ENCODE data around the gene PLS1.
A peak's percentile ranks its signal among the peaks of the same experiment; 100 is the strongest.
"Not testable (repeated sequence)": the region's sequence is repeated elsewhere in the genome, so short reads cannot be mapped to it uniquely, and the experiment has no call there.

Gene PLS1

DNA sequence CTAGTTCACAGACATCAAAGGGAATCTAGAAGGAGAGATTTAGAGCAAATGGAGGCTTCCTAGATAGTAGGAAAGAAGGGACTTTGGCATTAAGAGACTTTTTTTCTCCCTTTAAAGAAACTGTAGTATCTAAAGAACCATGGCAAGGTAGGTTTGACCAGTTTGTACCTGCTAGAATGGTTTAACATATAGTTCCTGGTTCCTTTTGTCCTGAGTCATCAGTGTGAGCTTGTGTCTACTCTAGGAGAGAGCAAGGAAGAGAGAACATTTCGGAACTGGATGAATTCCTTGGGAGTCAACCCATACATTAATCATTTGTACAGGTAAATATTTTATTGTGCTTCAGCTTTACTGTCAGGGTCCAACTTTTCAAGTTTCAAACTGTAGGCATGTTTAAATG, 98.0 kb downstream of the PLS1 start:
- DNase-seq (ENCODE audit: low spot score), result no peak

DNA sequence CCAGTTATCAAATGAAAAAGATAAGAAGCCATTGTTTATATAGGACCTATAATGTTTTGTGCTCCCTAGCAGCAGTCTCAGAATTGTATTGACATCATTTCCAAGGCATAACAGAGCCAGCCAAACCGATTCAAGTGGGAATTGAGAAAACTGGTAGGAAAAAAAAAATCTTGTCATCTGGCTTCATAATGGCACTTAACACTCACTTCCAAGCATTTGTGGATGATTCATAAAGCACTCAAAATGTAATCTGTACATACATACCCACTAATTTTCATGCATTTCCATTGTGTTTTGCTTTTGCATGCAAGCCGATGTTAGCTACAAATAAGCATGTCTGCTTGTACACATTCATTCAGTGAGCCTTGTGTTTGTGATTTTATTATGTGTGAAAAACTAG, 109.0 kb downstream of the PLS1 start:
- peak; percentile 1 for DNase-seq (ENCODE audit: low spot score)

DNA sequence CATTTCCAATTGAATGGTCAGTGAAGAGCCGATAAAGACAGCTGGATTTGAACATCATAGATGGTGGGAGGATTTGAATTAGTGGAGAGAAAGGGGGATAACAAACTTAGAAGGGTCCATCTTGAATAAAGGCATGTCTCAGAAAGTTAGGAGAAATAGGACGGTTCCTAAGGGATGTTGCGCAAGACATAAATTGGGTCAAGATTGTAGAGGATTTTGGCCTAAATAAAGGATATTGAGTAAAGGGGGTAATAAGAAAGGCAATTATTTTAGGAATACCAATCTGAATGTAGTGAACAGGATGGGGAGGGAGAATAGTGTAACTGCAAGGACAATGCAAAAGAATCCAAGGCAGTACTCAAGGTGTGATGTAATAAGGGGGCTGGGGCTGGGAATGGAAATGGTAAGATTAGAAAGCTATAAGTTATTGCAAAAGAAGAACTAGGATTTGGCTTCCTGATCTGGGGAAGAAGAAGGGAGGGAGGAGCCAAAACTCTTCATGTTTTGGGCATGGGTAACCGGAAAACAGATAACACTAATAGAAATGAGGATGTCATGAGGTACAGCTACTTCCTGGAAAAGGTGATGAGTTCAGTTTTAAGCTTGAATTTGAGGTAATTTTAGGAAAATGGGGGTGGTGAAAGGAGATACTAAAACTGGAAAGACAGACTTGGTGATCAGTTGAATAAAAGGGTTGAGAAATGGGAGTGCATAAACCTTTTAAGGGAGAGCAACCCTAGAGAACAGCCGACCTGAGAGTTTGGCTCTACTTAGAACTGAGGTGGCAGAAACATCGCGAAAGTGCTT, 110.3 kb downstream of the PLS1 start:
- DNase-seq (ENCODE audit: low spot score), result no peak

DNA sequence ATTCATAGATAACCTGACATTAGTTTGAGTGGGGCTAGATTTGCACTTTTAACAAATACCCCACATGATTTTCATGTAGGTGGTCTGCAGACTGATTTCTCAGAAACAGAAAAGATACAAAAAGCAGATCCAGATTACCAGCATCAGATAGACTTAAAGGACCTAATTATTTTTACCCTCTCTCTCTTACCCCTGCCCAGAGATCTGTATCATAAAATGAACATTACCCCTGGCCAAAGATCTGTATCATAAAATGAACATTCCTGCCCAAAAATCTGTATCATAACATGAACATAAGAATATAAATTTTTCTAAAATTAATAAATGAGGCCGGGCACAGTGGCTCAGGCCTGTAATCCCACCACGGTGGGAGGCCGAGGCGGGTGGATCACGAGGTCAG, 113.0 kb downstream of the PLS1 start:
- no peak for DNase-seq (ENCODE audit: low spot score)

DNA sequence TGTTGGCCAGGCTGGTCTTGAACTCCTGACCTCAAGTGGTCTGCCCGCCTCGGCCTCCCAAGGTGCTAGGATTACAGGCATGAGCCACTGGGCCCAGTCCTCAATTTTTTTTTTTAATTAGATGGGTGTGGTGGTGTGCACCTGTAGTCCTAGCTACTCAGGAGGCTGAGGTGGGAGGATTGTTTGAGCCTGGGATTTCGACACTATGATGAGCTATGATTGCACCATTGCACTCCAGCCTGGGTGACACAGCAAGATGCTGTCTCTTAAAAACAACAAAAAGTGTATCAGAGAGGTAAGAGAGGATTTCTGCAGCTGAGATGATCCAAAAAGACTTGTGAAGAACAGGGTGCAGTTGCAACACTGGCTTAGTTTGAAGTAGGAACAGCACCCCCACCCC, 118.7 kb downstream of the PLS1 start:
- DNase-seq (ENCODE audit: low spot score), result not testable (repeated sequence)

DNA sequence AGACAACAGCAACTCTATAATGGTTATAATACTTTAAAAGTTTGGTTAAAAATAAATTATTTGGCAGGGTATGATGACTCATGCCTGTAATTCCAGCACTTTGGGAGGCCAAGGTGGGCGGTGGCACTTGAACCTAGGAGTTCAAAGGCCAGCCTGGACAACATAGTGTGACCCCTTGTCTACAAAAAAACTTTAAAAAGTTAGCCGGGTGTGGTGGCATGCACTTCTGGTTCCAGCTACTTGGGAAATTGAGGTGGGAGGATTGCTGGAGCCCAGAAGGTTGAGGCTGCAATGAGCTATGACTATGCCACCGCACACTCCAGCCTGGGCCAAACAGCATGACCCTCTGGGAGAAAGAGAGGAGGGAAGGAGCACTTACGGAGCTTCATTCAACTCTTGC, 119.9 kb downstream of the PLS1 start:
- no peak for DNase-seq (ENCODE audit: low spot score)

DNA sequence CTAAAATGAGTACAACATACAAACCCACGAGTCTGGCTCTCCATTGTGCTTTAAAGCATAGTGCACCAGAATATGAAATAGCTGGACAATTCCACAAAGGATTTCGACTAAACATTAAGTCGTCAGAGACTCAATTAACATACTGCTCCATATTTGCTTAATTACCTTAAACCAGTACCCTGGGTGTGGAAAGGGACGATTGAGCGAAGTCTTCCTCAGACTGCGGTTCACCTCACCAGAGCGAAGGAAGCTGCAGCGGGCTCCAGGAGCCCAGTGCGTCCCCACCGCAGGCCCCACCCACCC, 127.4 kb downstream of the PLS1 start:
- DNase-seq (ENCODE audit: low spot score), result no peak

DNA sequence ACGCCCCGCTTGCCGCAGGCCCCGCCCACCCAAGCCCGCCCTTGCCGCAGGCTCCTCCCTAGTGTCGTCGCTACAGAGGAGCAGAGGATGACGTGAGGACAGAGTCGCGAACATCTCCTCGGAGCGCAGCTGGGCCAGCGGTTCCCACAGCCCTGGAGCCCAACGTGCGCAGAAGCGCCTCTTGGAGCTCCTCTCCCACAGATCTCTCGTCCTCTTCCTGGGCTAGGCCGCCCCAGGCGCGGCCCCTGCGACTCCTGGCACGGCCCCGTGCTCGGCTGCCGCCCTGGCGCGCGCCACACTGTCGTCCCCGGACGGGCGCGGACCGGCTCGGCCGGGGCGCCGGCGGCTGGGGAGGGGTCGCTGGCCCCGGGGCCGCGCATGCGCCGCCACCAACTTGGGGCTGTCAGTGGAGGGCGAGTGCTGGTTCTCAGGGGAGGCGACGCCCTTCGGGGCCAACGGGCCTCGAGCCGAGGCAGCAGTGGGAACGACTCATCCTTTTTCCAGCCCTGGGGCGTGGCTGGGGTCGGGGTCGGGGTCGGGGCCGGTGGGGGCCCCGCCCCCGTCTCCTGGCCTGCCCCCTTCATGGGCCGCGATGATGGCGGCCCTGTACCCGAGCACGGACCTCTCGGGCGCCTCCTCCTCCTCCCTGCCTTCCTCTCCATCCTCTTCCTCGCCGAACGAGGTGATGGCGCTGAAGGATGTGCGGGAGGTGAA, 127.9 kb downstream of the PLS1 start, which contains the start of gene TRPC1:
Gene TRPC1 (plus strand): TSS at position 67 of the 714 bp plus-strand sequence. CDS start 526 bp downstream, at position 593.
- DNase-seq (ENCODE audit: low spot score), result peak; percentile 74

DNA sequence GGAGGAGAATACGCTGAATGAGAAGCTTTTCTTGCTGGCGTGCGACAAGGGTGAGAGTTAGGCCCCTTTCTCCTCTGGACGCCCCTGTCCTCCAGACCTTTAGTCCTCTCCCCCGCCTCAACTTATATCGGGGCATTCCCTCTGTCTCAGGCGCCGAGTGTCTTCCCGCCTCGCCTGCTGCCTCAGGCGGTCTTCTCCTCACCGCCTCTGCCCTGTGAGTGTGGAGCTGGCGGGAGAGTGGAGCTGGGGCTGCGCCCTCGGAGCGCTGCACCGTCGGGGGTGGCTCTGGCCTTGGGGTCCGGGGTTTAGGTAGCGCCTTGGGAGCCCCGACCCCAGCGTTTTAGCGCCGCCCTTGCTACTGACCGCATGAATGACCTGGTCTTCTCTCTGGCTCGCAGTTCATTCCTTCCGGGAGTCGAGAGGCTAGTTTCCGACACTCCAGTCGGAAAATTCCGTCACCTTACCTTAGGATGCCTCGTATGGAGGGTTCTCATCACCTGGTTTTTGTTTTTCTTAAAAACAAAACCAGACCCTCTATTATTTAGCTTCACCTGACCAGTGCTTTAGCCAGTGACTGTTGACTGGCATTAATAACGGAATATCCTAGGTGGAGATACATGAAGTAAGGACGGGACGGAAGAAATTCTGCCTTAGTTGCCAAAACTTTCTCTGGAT, 128.6 kb downstream of the PLS1 start:
- DNase-seq (ENCODE audit: low spot score), result no peak

DNA sequence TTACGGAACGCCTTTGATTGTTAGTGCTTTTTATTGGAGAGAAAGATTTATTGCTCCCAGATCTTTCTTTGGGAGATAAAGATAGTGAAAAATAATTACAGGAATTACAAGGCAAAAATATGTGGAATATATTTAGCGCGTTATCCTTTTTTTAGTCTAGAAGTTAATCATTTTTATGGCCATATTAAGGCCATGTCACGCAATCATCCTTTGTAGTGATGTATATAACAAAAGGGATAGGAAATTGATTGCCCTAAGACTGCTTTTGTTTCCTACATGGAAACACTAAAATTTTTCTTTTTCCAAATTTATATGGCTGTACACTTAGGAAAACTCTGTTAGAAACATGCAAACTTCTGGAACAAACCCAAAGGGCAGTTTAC, 129.2 kb downstream of the PLS1 start:
- no peak for DNase-seq (ENCODE audit: low spot score)

DNA sequence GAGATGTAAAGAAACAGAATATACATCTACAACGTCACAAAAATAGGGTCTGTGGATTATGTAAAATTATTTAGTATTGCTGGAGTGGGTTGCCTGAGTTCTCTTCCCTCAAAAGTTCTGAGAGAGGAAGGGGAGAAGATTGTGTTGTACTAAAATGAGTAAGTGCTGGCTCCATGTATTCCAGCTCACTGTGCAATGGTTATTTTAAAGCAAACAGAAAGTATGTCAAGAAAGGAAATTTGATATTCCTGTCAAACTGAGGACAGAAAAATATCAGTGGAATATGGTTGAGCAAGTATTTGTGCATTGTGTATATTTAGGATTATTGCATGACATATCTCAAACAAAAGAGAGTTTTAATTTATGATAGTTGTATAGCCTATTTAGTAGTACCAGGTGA, 129.8 kb downstream of the PLS1 start:
- DNase-seq (ENCODE audit: low spot score), result no peak

DNA sequence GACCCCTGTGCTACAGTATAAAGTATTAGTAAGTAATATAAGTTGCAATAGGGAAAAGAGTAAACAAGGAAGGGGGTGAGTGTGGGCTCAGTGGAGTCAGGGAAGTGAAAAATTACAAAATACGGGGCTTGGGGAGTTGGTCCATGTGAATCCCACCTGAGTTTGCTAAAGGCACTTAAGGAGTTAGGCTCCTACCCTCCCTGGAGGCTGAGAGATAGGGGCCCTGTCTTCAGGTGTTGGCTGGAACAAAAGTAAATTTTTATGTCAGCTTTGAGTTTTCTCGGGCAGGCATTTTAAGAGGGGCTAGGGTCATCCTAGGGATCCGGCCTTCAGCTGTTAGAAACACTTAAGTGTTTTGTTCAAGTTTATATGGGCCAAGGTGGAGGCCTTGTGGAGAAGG, 135.9 kb downstream of the PLS1 start:
- no peak for DNase-seq (ENCODE audit: low spot score)

DNA sequence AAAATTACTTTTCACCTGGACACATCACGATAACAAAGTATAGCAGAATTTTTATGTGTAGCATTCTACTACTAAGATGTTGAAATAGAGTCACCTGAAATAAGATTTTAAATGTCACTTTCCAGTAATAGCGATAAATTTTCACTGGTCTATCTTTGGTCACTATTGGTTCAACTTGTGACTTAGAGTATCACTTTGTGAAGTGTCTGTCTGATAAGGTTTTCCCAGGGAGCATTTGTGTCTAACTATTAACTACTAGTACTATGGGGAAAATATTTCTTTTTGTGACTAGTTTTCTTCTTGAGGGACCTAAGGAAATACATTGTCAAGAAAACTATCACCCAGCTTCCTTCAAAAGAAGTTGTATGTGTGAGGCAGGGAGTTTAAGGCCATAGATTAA, 138.6 kb downstream of the PLS1 start:
- no peak for DNase-seq (ENCODE audit: low spot score)

DNA sequence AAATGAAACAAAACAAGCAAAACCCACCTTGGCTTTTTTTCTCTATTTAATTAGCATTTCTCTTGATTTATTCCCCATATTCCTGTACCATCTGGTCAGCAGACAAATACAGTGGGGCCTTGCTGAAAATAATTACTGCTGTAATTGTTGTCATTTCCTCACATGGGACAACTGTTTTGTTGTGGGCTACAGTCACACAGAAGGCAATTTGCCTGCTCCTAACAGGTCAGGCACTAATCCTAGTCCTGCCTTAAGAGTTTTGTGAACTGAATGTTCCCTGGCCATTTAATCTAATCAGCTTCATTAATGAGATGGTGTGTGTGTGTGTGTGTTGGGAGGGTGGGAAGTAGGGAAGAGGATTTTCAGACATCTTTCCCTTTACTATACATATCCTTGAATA, 139.3 kb downstream of the PLS1 start:
- DNase-seq (ENCODE audit: low spot score), result no peak

DNA sequence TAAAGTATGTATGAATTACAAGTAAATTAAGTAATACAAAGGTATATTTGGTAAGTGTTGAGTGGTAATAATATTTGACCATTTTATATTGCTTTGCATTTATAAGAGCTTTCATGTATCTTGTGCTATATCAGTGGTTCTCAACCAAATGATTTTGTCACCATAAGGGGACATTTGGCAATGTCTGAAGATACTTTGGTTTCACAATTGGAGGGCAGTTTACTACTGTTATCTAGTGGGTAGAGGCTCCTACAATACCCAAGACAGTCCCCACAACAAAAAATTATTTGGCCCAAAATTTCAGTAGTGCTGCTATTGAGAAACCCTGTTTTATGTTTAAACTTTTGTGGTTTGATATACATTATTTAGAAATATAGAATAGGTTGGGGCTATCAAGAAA, 142.2 kb downstream of the PLS1 start:
- DNase-seq (ENCODE audit: low spot score), result no peak

DNA sequence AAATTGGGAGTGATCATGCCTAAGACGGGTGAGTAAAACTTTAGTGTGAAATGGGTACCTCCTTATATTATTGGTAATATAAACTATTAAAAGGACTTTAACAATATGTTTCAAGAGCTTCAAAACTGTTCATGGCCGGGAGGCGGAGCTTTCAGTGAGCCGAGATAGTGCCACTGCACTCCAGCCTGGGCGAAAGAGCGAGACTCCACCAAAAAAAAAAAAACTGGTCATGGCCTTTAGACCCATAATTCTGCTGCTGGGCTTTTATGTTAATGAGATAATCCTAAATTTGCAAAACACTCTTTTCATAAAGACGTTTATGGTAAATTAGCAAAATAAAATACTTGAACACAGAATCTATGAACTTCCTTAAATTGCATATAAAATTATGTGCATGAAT, 150.5 kb downstream of the PLS1 start:
- no peak for DNase-seq (ENCODE audit: low spot score)

DNA sequence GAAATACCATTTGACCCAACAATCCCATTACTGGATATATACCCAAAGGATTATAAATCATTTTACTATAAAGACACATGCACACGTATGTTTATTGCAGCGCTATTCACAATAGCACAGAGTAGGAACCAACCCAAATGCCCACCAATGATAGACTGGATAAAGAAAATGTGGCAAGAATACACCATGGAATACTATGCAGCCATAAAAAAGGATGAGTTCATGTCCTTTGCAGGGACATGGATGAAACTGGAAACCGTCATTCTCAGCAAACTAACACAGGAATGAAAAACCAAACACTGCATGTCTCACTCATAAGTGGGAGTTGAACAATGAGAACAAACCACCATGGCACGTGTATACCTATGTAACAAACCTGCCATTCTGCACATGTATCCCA, 154.3 kb downstream of the PLS1 start:
- not testable (repeated sequence) for DNase-seq (ENCODE audit: low spot score)

DNA sequence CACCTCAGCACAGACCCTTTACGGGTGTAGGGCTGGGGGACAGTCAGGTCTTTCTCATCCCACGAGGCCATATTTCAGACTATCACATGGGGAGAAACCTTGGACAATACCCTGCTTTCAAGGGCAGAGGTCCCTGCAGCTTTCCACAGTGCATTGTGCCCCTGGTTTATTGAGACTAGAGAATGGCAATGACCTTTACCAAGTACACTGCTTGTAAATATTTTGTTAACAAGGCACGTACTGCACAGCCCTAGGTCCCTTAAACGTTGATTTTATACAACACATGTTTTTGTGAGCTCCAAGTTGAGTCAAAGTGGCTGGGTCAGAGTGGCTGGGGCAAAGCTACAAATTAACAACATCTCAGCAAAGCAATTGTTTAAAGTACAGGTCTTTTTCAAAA, 156.4 kb downstream of the PLS1 start:
- not testable (repeated sequence) for DNase-seq (ENCODE audit: low spot score)

DNA sequence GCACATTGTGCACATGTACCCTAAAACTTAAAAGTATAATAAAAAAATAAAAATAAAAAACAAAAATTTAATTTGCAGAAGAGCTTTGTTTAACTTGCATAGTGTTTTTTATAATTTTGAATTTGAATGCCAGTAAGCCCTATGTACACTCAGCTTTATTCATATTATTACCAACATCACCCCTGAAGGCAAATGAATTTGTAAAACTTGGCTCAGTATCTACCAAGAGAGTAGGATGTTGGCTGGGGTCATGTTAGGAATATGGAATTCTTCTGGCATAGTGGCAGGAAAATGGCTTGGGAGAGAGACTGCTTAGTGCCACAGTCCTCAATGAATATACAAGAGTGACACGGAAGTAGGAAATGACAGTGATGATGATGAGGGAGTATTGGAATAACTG, 158.3 kb downstream of the PLS1 start:
- no peak for DNase-seq (ENCODE audit: low spot score)

Data from RKO (cell line).